Dermis blood vessel endothelial cell (primary cell): ENCODE data around the gene KCNK1. TPM values are rescaled to one million over a fixed set of nuclear protein-coding genes. Genes with fewer than 3 reads are reported as not detected.

Experiments used
- DNase-seq: peaks from one replicate; pipeline ENCODE4 v3.0.0; 2010
- total RNA-seq: library from RNA; depleted of rRNA; stranded (reverse); fragments of >200 nt; gene quantifications from 2 replicates; pipeline ENCODE4 v1.2.3, GENCODE V29; 2014

The KCNK1 gene
- total RNA-seq, 1 donor from 2014 or later: 0.17 TPM

DNA sequence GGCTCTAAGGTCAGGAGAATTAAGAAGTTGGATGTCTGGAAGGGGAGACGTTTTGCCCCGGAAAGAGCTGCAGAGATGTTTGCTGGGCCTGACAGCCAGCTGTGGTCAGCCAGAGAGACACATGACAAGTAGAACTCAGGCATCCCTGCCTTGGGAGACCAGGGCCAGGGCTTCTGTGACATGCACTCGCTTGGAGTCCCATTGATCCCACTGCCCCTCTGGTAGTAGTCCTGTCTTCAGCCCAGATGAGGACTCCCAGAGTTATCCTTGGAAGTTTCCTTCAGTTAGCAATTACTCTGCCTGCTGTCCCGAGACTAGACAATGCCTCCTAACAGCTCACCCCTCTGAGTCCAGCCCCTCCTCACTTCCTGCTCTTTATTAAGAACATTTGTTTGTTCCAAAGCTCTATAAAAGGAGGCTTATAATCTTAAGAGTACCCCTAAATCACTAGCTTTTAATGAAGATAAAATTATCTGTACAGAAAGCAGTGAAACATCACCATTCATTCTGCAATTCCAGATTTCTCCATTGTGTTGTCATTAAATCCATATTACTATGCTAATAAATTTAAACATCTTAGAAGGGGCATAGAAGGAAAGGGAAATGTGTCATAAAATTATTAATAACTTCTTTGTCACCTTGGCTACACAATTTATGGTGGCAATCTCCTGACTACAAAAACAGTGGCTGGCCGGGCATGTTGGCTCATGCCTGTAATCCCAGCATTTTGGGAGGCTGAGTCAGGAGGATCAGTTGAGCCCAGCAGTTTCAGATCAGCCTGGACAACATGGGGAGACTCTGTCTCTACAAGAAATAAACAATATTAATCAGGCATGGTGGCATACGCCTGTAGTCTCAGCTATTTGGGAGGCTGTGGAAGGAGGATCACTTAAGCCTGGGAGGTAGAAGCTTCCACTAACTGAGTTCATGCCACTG, 94.2 kb downstream of the KCNK1 start:
- no peak for DNase-seq

DNA sequence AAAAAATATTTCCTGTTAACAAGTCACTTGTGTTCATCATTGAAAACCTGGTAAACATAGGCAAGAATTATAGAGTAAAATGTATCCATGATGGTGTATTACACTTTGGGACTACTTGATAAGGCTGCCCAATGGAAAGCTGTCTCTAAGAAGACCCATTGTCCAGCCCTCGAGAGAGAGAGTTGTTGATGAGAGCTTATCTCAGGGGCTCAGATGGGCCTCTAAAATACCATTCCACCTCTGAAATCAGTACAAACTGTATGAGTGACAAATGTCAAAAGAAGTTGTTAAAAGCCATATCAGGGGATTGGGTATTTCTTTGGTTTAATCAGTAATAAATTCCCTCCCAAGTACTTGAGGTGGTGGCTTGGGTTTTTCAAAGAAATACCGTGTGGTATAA, 96.1 kb downstream of the KCNK1 start:
- DNase-seq: no peak

DNA sequence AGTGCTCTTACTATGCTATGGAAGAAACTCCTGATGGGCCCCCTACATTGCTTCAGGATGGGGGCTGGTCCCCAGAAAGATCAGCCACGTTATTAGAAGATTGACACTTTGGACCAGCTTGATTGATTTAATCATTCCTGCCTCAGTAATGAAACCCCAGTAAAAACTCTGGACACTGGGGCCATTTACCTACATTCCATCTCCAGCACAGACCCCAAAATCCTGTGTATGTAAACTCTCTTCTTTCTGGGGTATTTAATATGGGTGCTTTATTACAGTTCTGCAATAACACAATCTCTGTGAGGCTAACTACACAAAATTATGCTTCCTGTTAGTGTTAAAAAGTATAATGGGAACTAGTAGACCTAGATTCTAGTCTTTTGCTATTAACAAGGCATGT, 96.6 kb downstream of the KCNK1 start:
- no peak for DNase-seq

DNA sequence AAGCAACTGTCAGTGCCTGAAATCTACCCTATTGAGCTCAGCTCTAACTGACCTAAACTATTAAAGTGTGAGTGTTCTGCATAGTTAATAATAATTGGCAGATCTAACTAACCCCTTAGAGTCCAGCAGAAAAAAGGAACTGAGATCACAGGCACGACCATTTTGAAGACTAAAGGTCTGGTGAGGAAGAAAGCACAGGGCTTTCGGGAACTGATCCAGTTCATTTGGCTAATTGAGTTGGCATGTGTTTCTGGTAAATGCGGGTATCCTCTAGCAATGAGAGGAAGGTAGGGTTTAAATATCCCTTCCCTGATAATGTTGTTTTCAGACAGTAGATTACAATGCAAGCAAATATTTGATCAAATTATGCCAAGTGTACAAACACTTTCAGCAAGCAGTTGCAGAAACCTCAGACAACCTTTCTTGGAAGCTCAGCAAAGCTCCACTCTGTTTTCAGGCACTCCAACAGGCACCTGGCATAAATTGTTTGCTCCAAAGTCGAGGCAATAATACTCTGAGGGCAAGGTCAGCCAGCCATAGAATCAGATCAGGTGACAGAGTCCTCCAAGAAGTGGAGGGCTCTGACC, 100.8 kb downstream of the KCNK1 start:
- no peak for DNase-seq

DNA sequence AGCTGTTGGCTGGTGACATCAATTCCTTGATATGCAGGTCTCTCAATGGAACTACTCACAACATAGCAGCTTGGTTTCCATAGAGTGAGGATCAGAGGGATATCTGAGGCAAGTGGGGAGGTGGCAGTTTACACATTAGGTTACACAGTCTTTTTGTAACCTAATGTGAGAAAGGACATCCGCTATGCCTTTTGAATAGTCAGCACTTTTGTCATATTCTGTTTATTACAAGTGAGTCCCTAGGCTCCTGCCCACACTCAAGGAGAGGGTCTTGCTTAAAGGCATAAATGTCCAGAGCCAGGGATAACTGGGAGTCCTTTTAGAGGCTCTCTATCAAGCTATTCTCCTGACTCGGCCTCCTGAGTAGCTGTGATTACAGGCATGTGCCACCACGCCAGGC, 104.2 kb downstream of the KCNK1 start:
- DNase-seq: no peak

DNA sequence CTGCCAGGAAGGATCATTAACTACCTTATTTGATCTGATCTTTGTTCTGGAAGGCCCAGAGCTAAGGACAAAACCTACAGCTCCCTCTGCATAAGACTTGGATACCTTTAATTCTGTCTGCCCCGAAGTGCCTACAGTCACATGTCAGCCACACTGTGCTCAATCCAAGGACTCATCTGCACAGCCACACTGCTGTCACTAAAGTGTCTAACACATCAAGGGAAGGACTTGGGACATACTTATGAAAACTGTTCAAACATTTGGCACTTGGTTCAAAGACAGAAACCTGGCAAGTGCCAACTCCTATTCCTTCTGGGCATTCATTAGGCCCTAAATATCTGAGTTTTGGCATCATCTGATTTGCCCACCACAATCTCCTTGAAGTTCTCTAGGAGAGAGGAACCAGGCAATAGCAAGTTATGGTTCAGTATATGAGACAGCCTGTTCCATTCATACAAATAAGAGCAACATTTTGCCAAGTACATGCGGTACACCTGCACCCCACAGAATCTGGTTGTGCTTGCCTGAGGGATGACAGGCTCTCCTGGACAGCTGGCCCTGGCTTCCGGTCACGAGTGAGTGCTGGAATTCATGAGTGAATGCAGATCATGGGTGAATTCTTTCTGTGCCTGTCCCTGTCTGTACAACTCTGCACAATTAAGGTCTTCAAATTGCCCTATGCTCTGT, 105.9 kb downstream of the KCNK1 start:
- DNase-seq: no peak

DNA sequence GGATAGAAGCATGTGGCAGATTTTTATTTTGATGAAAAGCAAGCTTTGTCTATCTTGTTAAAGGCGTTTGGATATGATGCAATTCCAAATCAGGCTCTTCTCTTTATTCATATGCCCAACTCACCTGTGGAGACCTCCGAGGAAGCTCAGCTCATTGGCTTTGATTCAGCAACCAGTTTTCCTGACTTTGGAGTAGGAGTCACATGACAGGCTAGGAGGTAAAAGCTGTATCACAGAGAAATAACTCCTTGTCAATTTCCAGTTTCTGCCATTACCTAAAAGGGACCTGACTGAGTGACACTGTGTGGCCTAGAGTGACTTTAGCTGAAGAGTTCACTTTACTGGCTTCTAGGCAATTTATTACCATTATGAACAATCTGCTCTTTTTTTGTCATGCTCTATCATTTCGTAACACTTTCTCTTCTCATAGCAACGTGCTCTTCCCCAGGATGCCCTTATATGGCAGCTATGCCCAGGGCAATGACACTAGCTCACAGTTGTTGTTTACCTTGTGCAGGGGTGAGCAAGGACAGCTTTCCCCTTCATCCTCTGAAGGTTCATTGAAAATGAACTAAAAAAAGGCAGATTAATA, 107.2 kb downstream of the KCNK1 start:
- no peak for DNase-seq
